A673 (cell line): ENCODE measurements around the gene E2F7.

Experiments
- CTCF ChIP-seq: fragments of 300-800, 200-600 bp; sonication (generic); conservative IDR thresholded peaks from 2 replicates; pipeline ENCODE4 v1.5.1; 2017; ENCODE audit warnings: low read depth, mild to moderate bottlenecking, antibody characterized with exemption, low read length, moderate library complexity, mixed read lengths
- EZH2 ChIP-seq: fragments of 200-600 bp; sonication (generic); IDR thresholded peaks from 2 replicates; pipeline ENCODE4 v1.6.1; 2017; ENCODE audit warnings: borderline replicate concordance, low read depth, mild to moderate bottlenecking, mixed read lengths, antibody characterized with exemption, low read length; ENCODE audit not compliant: poor library complexity, severe bottlenecking

DNA sequence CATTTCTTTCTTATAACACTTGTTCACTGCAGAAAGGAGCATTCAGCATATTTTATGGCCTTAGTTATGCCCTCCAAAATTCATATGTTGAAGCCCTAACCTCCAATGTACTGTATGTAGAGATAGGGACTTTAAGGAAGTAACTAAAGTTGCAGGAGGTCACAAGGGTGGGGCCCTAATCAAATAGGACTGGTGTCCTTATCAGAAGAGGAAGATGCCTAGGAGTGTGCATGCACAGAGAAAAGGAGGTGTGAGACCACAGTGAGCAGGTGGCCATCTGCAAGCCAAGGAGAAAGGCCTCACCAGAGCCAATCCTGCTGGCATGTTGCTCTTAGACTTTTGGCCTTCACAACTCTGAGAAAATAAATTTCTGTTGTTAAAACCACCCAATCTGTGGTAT is 12.9 kb upstream of the E2F7 start:
- TF ChIP-seq CTCF (no peak), EZH2 (no peak)
